ENCODE results near the gene MOV10L1. TPM values are rescaled to one million over a fixed set of nuclear protein-coding genes. Genes with fewer than 3 reads are reported as not detected.

Gene MOV10L1
- total RNA-seq, 1 donor from 2014 or later = 3.5 TPM

DNA sequence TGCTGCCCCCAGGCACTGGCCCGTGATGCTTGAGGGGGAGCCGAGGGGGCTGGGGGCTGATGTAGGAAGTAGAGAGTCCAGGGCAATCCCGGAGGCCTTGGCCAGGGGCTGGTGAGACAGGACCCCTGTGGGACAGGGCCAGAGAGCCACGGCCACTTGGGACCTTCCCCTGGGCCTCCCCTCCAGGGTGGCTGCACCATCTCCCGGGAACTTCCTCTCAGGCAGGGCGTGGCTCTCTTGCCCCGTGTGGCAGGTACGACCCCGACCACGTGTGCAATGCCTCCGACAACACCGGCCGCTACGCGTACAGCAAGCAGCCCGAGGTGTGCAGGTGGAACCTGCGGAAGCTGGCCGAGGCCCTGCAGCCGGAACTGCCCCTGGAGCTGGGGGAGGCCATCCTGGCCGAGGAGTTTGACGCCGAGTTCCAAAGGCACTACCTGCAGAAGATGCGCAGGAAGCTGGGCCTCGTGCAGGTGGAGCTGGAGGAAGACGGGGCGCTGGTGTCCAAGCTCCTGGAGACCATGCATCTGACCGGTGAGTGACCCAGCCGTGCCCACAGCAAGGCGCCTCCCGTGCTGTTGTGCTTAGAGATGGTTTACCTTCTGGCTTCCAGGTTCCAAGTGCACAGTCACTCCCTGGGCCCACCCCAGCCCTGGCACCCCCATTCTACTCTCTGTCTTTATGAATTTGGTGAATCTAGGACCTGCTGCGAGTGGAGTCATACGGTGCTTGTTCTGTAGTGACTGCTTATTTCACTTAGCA is 120.8 kb downstream of the MOV10L1 start:
- Mint-ChIP-seq H3K27ac (no peak overlapping the region), H3K36me3 (peaks cover 39% of the 10 kb centered on the region), H3K27me3 (ENCODE audit: low read depth) (no peaks in the 10 kb centered on the region), H3K4me3 (no peak overlapping the region), H3K9me3 (no peaks in the 10 kb centered on the region), H3K4me1 (no peaks in the 10 kb centered on the region)
- TF ChIP-seq, protein P1, sequence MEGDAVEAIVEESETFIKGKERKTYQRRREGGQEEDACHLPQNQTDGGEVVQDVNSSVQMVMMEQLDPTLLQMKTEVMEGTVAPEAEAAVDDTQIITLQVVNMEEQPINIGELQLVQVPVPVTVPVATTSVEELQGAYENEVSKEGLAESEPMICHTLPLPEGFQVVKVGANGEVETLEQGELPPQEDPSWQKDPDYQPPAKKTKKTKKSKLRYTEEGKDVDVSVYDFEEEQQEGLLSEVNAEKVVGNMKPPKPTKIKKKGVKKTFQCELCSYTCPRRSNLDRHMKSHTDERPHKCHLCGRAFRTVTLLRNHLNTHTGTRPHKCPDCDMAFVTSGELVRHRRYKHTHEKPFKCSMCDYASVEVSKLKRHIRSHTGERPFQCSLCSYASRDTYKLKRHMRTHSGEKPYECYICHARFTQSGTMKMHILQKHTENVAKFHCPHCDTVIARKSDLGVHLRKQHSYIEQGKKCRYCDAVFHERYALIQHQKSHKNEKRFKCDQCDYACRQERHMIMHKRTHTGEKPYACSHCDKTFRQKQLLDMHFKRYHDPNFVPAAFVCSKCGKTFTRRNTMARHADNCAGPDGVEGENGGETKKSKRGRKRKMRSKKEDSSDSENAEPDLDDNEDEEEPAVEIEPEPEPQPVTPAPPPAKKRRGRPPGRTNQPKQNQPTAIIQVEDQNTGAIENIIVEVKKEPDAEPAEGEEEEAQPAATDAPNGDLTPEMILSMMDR (IDR thresholded peaks at IDR 0.05; ENCODE audit: unreplicated experiment) = no peak
- DNase-seq (ENCODE audit: low spot score in 2 of 2, unreplicated experiment in 2 of 2) = no peak

DNA sequence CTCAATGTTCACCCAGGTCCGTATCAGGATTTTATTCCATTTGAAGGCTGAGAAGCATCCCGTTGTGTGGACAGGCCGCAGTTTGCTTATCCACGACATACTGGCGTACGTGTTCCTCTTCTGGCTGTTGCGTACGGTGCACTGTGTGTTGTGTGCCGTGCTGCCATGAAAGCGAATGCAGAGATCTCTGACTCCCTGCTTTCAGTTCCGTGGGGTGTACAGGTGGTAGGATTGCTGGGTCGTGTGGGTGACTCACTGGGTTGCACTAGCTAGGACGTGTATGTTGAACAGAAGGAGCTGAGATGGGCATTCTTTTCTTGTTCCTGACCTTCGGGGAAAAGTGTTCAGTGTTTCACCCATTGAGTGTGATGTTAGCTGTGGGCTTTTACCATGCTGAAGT is 121.3 kb downstream of the MOV10L1 start:
- no peak overlapping the region for H3K27ac Mint-ChIP-seq
- H3K36me3 Mint-ChIP-seq = peaks cover 39% of the 10 kb centered on the region
- H3K27me3 Mint-ChIP-seq (ENCODE audit: low read depth) = no peaks in the 10 kb centered on the region
- H3K4me3 Mint-ChIP-seq = no peak overlapping the region
- H3K4me1 Mint-ChIP-seq = no peaks in the 10 kb centered on the region
- TF ChIP-seq, protein P1 (IDR thresholded peaks at IDR 0.05; ENCODE audit: unreplicated experiment) = no peak
- no peak for DNase-seq (ENCODE audit: low spot score in 2 of 2, unreplicated experiment in 2 of 2)
- no peaks in the 10 kb centered on the region for H3K9me3 Mint-ChIP-seq

Other genes starting within 250 kb of the MOV10L1 start
- gene ZBED4, start 236.2 kb upstream of the MOV10L1 start, total RNA-seq = 32.3 to 33.3 TPM (median 32.6 TPM) in 3 replicates
- gene ALG12, start 171.6 kb upstream of the MOV10L1 start, total RNA-seq = 26.4 to 30.9 TPM (median 26.8 TPM) in 3 replicates
- 41.4 to 42.2 TPM (median 41.9 TPM) in 3 replicates for gene CRELD2, start 171.4 kb upstream of the MOV10L1 start, total RNA-seq
- gene PIM3, start 129.2 kb upstream of the MOV10L1 start, total RNA-seq = 57.5 to 62.5 TPM (median 59.8 TPM) in 3 replicates
- 0.29 to 0.31 TPM (median 0.31 TPM) in 3 replicates for gene IL17REL, start 77.2 kb upstream of the MOV10L1 start, total RNA-seq
- gene TTLL8, start 31.7 kb upstream of the MOV10L1 start, total RNA-seq = 0.11 to 0.44 TPM (median 0.13 TPM) in 3 replicates
- gene MLC1, start 4.6 kb upstream of the MOV10L1 start, total RNA-seq = 1.8 to 2.1 TPM (median 2.0 TPM) in 3 replicates
- 6.0 to 7.0 TPM (median 6.4 TPM) in 3 replicates for gene PANX2, start 80.7 kb downstream of the MOV10L1 start, total RNA-seq
- 44.3 to 44.6 TPM (median 44.4 TPM) in 3 replicates for gene TRABD, start 95.9 kb downstream of the MOV10L1 start, total RNA-seq
- gene SELENOO, start 111.0 kb downstream of the MOV10L1 start, total RNA-seq = 25.5 to 28.3 TPM (median 26.9 TPM) in 3 replicates
- 64.1 to 65.9 TPM (median 65.3 TPM) in 3 replicates for gene TUBGCP6, start 155.0 kb downstream of the MOV10L1 start, total RNA-seq
- 77.6 to 81.3 TPM (median 79.5 TPM) in 3 replicates for gene HDAC10, start 161.3 kb downstream of the MOV10L1 start, total RNA-seq
- gene MAPK12, start 171.7 kb downstream of the MOV10L1 start, total RNA-seq = 55.6 to 63.3 TPM (median 57.2 TPM) in 3 replicates
- gene MAPK11, start 180.4 kb downstream of the MOV10L1 start, total RNA-seq = 5.9 to 8.4 TPM (median 8.3 TPM) in 3 replicates
- gene PLXNB2, start 217.6 kb downstream of the MOV10L1 start, total RNA-seq = 467 to 493 TPM (median 468 TPM) in 3 replicates
- 19.0 to 20.7 TPM (median 19.2 TPM) in 3 replicates for gene DENND6B, start 237.0 kb downstream of the MOV10L1 start, total RNA-seq

All from mesothelial cell of epicardium (in vitro differentiated cells).